SH-SY5Y (cell line): Measurements from ENCODE around the gene EPB41L2.

Experiments
- GATA2 ChIP-seq: IDR thresholded peaks from 2 replicates; pipeline ENCODE4 v1.6.1; 2011; ENCODE audit warnings: mild to moderate bottlenecking, low read depth, low read length
- GATA3 ChIP-seq: IDR thresholded peaks from 2 replicates; pipeline ENCODE4 v1.6.1; 2011; ENCODE audit warnings: low read depth, mild to moderate bottlenecking, low read length, moderate library complexity

GRCh38 chr6:130997061-130997753, 65.8 kb downstream of the EPB41L2 start:
- TF ChIP-seq GATA2 (no peak), GATA3 (no peak)
